ENCODE measurements around the gene GPBP1. TPM values are rescaled to one million over a fixed set of nuclear protein-coding genes. Genes with fewer than 3 reads are reported as not detected.

The GPBP1 gene
- total and polyA plus RNA-seq, 2 experiments from 2014 or later = 49.0 to 86.1 TPM

DNA sequence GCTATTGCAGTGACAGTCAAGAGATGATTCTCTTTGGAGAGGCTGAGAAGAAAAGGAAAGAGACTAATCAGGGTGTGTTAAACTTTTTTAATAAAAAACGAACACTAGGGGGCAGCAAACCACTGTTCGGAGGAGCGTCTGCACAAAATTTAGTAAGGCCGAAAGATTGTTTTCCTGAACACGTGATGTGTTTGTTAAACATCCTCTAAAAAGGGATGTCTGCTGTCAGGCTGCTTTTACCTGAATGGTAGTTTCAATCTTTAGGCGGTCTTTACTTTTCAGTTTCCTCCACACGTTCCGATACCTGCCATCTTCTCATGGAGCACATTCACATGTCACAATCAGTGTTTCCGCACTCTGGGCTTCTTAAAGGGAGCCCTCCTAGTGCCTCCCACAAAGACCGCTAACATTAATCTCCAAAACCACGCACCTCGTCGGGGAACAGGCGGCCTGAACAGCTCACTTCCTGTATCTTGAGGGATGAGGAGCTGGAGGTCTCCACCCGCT lies 125.2 kb downstream of the GPBP1 start:
- WGBS (ENCODE audit: low lambda C conversion rate, missing lambda C conversion rate) = 44% methylated on average over 15 of the region's 15 CpGs

DNA sequence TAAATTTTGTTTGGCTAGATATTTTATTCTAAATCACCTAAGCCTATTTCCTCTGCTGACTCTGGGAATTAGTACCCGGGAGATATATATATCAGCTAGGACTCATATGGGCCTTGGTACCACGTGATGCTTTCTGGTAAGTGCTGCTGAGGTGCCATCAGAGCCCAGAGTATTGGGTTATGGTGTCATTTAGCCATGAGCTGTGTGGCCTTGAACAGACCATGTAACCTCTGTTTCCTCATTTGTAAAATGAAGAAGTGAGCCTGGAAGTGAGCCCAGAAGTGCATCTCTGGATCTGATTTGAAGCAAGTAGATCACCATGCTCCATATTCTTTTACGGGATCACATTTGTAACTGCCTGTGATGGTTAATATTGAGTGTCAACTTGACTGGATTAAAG lies 126.1 kb downstream of the GPBP1 start:
- Histone ChIP-seq H3K4me1 (ENCODE audit: insufficient read depth) (peaks cover 2% of the 10 kb centered on the region), H3K4me2 (no peak overlapping the region), H4K20me1 (ENCODE audit: insufficient read depth, poor library complexity, severe bottlenecking) (no peaks in the 10 kb centered on the region), H2AFZ (no peak overlapping the region), H3K4me3 (no peak overlapping the region), H3K36me3 (replicated peaks; ENCODE audit: insufficient read depth, low read depth) (no peaks in the 10 kb centered on the region), H3K27me3 (no peaks in the 10 kb centered on the region), H3K79me2 (no peaks in the 10 kb centered on the region), H3K9me2 (replicated peaks; ENCODE audit: insufficient read depth) (no peaks in the 10 kb centered on the region), H3K9me3 (ENCODE audit: low read depth) (no peaks in the 10 kb centered on the region), H3K27ac (no peak overlapping the region)
- TF ChIP-seq EZH2phosphoT487 (IDR thresholded peaks at IDR 0.05; ENCODE audit: low read depth, severe bottlenecking, unreplicated experiment) (no peak), EZH2 (IDR thresholded peaks at IDR 0.05; ENCODE audit: borderline replicate concordance) (no peak)
- TF ChIP-seq, protein P1, sequence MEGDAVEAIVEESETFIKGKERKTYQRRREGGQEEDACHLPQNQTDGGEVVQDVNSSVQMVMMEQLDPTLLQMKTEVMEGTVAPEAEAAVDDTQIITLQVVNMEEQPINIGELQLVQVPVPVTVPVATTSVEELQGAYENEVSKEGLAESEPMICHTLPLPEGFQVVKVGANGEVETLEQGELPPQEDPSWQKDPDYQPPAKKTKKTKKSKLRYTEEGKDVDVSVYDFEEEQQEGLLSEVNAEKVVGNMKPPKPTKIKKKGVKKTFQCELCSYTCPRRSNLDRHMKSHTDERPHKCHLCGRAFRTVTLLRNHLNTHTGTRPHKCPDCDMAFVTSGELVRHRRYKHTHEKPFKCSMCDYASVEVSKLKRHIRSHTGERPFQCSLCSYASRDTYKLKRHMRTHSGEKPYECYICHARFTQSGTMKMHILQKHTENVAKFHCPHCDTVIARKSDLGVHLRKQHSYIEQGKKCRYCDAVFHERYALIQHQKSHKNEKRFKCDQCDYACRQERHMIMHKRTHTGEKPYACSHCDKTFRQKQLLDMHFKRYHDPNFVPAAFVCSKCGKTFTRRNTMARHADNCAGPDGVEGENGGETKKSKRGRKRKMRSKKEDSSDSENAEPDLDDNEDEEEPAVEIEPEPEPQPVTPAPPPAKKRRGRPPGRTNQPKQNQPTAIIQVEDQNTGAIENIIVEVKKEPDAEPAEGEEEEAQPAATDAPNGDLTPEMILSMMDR (IDR thresholded peaks at IDR 0.05; ENCODE audit: poor library complexity) = no peak
- WGBS (ENCODE audit: low lambda C conversion rate, missing lambda C conversion rate) = 93% methylated on average over 3 of the region's 3 CpGs
- DNase-seq (ENCODE audit: low spot score) = no peak

More for the DNA sequence above, 125.2 kb downstream of the GPBP1 start:
- Histone ChIP-seq H3K27me3 (no peaks in the 10 kb centered on the region), H3K9me3 (ENCODE audit: low read depth) (no peaks in the 10 kb centered on the region), H3K79me2 (no peaks in the 10 kb centered on the region), H4K20me1 (ENCODE audit: insufficient read depth, poor library complexity, severe bottlenecking) (no peaks in the 10 kb centered on the region), H3K4me1 (ENCODE audit: insufficient read depth) (no peaks in the 10 kb centered on the region), H3K4me2 (peak overlapping the region; percentile 50), H3K36me3 (replicated peaks; ENCODE audit: insufficient read depth, low read depth) (no peaks in the 10 kb centered on the region), H3K4me3 (no peak overlapping the region), H2AFZ (peak overlapping the region; percentile 36), H3K27ac (peak overlapping the region; percentile 62), H3K9me2 (replicated peaks; ENCODE audit: insufficient read depth) (no peaks in the 10 kb centered on the region)
- DNase-seq (ENCODE audit: low spot score) = peak; percentile 92
- no peak for TF ChIP-seq EZH2 (IDR thresholded peaks at IDR 0.05; ENCODE audit: borderline replicate concordance)
- TF ChIP-seq, protein P1 (IDR thresholded peaks at IDR 0.05; ENCODE audit: poor library complexity) = peak; percentile 69

DNA sequence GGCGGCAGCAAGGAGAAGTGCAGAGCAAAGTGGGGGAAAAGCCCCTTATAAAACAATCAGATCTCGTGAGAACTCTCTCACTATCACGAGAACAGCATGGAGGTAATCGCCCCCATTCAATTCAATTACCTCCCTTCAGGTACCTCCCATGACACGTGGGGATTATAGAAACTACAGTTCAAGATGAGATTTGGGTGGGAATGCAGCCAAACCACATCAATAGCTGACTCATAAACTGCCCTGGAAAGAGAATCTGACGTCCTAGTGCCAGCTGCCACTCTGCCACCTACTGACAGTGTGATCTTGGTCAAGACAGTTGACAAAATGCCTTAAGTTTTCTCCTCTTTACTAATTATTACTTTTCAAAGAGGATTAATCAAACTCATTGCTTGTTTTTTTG lies 128.3 kb downstream of the GPBP1 start:
- Histone ChIP-seq H3K27me3 (no peaks in the 10 kb centered on the region), H3K4me2 (no peak overlapping the region), H4K20me1 (ENCODE audit: insufficient read depth, poor library complexity, severe bottlenecking) (no peaks in the 10 kb centered on the region), H3K9me3 (ENCODE audit: low read depth) (no peaks in the 10 kb centered on the region), H3K4me1 (ENCODE audit: insufficient read depth) (peaks cover 6% of the 10 kb centered on the region), H3K27ac (no peak overlapping the region), H3K79me2 (no peaks in the 10 kb centered on the region), H2AFZ (no peak overlapping the region), H3K9me2 (replicated peaks; ENCODE audit: insufficient read depth) (no peaks in the 10 kb centered on the region), H3K36me3 (replicated peaks; ENCODE audit: insufficient read depth, low read depth) (no peaks in the 10 kb centered on the region), H3K4me3 (no peak overlapping the region)
- TF ChIP-seq, protein P1 (IDR thresholded peaks at IDR 0.05; ENCODE audit: poor library complexity) = no peak
- no peak for TF ChIP-seq EZH2phosphoT487 (IDR thresholded peaks at IDR 0.05; ENCODE audit: low read depth, severe bottlenecking, unreplicated experiment)
- TF ChIP-seq EZH2 (IDR thresholded peaks at IDR 0.05; ENCODE audit: borderline replicate concordance) = no peak
- DNase-seq (ENCODE audit: low spot score) = no peak
- WGBS (ENCODE audit: low lambda C conversion rate, missing lambda C conversion rate) = 74% methylated on average over 6 of the region's 6 CpGs

DNA sequence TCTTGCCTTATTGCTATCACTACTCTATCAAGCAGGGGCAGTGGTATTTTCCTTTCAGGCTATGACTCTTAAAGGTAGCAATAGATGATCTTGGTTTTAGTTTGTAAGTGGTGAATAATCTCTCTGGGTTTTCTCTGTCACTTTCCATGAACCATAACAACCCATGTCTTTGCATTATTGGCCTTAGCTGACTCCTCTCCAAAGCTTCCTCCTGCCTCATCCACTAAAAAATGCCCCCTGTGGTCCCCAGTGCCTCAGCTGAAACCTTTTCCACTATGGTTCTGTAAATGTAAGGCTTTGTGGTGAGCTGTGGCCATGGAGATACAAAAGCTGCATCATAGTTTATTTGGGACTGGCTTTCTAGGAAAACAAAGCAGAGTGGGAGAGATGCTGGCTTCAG lies 128.8 kb downstream of the GPBP1 start:
- no peak overlapping the region for H3K4me2 ChIP-seq
- H2AFZ ChIP-seq = no peak overlapping the region
- DNase-seq (ENCODE audit: low spot score) = no peak
- no peaks in the 10 kb centered on the region for H3K36me3 ChIP-seq (replicated peaks; ENCODE audit: insufficient read depth, low read depth)
- no peak overlapping the region for H3K27ac ChIP-seq
- no peaks in the 10 kb centered on the region for H3K9me2 ChIP-seq (replicated peaks; ENCODE audit: insufficient read depth)
- H4K20me1 ChIP-seq (ENCODE audit: insufficient read depth, poor library complexity, severe bottlenecking) = no peaks in the 10 kb centered on the region
- H3K4me3 ChIP-seq = no peak overlapping the region
- H3K4me1 ChIP-seq (ENCODE audit: insufficient read depth) = peaks cover 6% of the 10 kb centered on the region
- H3K9me3 ChIP-seq (ENCODE audit: low read depth) = no peaks in the 10 kb centered on the region
- H3K79me2 ChIP-seq = no peaks in the 10 kb centered on the region
- no peak for TF ChIP-seq EZH2phosphoT487 (IDR thresholded peaks at IDR 0.05; ENCODE audit: low read depth, severe bottlenecking, unreplicated experiment)
- TF ChIP-seq EZH2 (IDR thresholded peaks at IDR 0.05; ENCODE audit: borderline replicate concordance) = no peak
- TF ChIP-seq, protein P1 (IDR thresholded peaks at IDR 0.05; ENCODE audit: poor library complexity) = no peak
- no peaks in the 10 kb centered on the region for H3K27me3 ChIP-seq

Measured in hepatocyte (in vitro differentiated cells).